NCI-H146 treated with DMSO at 0.1 percent for 48 hours (cell line): Measurements from ENCODE around the gene LGALS9B.
"Not testable (repeated sequence)": the region's sequence is repeated elsewhere in the genome, so short reads cannot be mapped to it uniquely, and the experiment has no call there.

ENCODE experiments used
- DNase-seq: peaks from one replicate; lab custom pipeline; 2025; ENCODE audit not compliant: unreplicated experiment; lab: John Stamatoyannopoulos, UW

LGALS9B gene

DNA sequence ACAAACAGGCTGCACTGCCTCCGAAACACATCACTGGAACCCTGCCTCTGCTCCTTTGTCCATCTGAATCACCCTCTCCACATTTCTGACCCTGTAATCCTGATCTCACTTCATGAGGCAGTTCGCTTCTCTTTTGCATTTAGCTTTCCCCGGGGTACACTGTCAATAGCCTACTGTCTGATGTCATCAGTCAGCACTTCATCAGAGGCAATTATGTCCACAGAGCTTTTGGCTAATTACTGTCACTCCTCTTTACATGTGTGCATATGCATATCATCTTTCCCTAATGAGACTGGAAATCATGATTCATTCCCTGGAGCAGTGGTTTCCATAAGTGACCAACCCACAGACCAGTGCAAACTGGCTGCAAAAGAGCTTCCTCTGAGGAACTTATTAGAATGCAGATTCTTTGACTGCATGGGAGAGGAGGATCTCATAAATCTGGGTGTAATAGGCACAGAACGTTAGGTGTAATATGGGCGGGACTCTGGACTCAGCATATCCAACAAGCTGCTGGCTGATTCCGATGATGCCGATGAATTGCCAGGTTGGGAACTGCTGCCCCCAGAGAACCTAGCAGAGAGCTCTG is 49.8 kb downstream of the LGALS9B start:
- DNase-seq, result not testable (repeated sequence)

DNA sequence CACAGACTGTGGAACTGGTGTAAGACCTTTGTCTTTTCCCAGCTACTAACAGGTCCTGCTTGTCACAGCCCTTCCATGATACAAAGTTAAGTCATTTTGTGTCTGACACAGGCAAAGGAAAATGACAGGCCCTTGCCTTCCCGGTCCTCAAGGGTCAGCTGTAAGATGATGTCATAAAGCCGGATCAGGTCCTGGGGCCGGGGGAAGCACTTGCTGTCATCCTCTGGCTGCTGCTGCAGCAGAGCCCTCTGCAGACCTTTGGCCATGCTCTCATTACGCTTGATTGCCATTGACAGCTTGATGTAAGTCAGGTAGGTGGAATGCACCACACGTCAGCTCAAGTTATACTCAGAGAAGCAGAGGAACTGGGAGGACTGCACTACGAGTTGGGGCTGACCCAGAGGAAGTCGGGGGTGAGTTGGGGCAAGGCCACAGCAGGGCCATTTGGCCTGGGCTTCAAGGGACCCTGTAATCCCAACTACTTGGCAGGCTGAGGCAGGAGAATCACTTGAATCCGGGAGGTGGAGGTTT is 50.9 kb downstream of the LGALS9B start:
- not testable (repeated sequence) for DNase-seq

DNA sequence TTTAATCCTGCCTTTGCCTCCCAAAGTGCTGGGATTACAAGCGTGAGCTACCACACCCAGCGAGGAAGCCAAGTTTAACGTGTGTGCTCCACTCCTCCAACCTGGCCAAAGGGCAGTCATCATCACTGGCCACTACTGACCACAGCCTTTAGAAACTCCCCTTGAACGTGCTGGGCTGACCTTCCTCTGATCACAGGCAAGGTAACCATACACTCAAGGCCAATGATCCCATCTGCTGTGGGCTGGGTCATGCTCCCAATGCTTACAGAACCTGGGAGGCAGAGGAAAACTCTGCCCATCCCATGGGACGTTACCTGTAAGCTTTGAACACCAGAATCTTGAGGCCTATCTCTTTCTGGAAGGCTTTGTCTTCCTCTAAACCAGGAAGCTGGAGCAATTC is 51.9 kb downstream of the LGALS9B start:
- not testable (repeated sequence) for DNase-seq

DNA sequence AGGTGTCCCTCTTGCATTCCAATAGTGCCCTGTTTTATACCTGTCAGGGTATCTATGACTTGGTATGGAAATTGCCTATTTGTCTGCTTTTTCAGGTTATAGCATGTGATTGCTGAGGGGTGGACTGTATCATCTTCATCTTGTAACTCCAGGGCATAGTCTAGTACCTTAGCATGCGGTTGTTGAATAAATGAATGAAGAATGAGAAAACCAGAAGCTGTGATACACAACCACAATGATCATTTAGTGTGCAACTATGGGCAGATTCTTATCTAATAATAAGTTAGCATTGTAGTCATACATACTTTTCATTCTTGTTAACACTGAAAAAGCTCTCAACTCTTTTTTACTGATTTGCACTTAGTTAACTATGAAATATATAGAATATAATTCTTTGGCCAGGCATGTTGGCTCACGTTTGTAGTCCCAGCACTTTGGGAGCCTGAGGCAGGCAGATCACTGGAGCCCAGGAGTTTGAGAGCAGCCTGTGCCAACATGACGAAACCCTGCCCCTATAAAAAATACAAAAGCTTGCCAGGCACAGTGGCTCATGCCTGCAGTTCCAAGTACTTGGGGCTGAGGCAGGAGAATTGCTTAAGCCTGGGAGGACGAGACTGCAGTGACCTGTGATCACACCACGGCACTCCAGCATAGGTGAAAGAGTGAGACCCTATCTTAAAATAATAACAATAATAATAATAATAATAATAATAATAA is 65.9 kb downstream of the LGALS9B start:
- not testable (repeated sequence) for DNase-seq

DNA sequence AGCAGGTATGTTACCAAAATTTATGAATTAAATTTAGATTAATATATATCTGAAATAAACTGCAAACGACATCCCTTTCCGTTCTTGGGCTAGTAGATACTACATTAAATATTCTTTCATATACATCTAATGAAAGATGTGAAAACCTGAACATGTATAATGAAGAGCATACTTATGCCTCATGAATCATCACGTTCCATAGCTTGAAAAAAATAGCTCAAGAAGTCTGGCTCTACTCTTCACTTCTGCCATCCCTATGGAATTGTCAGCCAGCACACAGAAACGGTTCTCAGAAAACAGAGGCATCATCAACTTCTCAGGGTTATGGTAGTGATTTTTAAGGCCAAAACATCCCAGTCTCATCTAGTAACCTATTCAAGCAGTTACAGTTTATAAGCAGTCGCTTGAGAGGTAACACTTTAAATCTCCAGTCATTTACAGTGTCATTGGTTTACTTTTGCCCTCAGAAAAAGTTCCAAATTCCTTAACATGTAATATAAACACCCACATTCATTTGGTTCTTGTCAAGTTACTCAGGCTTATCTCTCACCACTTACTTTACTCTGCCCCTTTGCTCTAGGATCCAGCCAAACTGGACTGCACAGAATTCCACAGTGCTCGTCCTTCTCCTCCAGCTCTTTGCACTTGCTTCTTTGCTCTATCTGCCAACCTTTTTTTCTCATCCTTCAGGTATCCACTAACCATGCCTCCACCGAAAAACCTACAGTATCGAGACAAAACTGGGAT is 66.6 kb downstream of the LGALS9B start:
- DNase-seq, result not testable (repeated sequence)
